Fibroblast of villous mesenchyme (primary cell): Measurements from ENCODE around the gene VCX3A. TPM values are rescaled to one million over a fixed set of nuclear protein-coding genes. Genes with fewer than 3 reads are reported as not detected.

Experiments used
- DNase-seq: peaks from one replicate; pipeline ENCODE4 v3.0.0-alpha.2; 2010; ENCODE audit warnings: low read depth
- H3K4me3 ChIP-seq: 2 replicates; pipeline ENCODE4 v1.5.1; 2011; ENCODE audit warnings: low read depth, mild to moderate bottlenecking, low read length
- total RNA-seq: library from RNA; depleted of rRNA; stranded (reverse); fragments of >200 nt; gene quantifications from 2 replicates; pipeline ENCODE4 v1.2.3, GENCODE V29; 2012
- TF ChIP-seq, protein P1 (sequence below): IDR thresholded peaks from 2 replicates; pipeline ENCODE4 v1.5.1; 2012; ENCODE audit warnings: low read depth, mild to moderate bottlenecking, low read length; ENCODE audit not compliant: insufficient read depth

Gene VCX3A
- total RNA-seq, 1 donor, result not detected

DNA sequence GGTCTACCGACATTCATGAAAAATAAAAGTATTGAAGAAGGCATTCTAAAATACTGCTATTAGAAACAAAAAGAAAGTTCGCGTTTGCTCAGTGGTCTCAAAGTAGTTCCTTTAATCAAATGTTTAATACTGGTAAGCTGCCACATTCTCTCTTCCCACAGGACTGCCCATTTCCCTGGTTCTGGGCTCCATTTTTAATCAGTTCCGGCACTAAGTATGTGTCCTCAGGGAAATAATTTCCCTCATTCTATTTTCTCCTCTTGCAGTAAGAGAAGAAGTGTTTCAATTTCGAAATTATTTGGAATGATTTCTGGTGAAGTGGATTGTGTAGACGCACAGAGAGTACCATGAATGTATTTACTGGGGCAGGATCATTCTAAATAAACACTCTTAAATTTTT is 17.5 kb downstream of the VCX3A start:
- no peak for DNase-seq

DNA sequence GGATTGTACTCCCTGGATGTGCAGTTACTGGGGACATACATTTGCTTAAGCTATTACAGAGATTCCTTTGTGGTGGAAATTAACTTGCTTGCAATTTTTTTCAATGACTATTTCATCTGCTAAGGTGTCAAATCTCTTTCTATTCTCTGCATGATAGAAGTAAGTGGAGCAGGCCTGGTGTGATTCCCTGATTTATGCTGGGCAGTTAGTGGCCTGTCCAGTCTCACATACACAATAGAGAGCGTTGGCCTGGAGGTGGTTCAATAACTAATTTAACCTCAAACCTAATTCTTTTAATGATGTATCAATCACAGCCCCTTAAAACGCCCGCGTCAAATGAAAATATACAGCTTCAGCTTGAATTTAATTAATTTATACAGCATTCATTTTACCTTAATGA is 28.5 kb downstream of the VCX3A start:
- TF ChIP-seq, protein P1, sequence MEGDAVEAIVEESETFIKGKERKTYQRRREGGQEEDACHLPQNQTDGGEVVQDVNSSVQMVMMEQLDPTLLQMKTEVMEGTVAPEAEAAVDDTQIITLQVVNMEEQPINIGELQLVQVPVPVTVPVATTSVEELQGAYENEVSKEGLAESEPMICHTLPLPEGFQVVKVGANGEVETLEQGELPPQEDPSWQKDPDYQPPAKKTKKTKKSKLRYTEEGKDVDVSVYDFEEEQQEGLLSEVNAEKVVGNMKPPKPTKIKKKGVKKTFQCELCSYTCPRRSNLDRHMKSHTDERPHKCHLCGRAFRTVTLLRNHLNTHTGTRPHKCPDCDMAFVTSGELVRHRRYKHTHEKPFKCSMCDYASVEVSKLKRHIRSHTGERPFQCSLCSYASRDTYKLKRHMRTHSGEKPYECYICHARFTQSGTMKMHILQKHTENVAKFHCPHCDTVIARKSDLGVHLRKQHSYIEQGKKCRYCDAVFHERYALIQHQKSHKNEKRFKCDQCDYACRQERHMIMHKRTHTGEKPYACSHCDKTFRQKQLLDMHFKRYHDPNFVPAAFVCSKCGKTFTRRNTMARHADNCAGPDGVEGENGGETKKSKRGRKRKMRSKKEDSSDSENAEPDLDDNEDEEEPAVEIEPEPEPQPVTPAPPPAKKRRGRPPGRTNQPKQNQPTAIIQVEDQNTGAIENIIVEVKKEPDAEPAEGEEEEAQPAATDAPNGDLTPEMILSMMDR, result no peak
- DNase-seq, result no peak
- H3K4me3 ChIP-seq, result no peak overlapping the region

More for the DNA sequence above, 17.5 kb downstream of the VCX3A start:
- H3K4me3 ChIP-seq, result no peak overlapping the region
- TF ChIP-seq, protein P1, result no peak

DNA sequence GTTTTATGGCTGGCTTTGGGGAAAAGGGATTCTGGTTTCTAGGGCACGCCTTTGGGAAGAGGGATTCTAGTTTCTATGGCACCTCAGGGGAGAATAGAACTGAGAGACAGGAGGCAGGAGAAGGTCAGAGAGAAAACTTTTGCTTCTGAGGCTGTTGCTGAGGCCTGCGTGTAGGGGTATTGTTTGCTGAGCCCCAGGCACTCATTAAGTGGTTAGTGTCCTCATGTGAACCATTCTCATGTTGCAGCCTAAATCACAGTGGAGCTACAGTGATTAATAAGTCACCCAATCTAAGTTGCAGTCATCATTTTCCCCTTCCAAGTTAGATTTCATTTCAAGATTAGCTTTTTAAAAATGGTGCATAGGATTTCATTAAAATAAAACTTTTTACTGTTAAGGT is 29.0 kb downstream of the VCX3A start:
- TF ChIP-seq, protein P1, result no peak
- DNase-seq, result no peak

DNA sequence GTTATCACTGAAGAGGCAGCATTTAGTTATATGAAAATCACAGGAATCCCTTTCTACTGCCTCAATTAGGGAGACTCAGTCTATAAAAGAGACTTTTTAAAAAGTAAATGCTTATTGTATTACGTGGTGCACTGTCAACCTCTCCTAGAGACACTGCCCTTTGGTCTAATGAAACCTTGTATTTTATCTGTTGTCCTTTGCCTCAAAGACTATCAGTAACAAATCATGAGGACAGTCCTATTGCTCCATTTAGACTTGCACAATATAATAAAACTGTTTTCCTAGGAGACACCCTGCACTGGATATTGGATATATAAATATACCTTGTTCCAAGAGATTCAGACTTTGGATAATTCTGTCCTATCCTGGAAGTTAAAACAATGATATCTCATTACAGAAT is 34.2 kb downstream of the VCX3A start:
- TF ChIP-seq, protein P1, result no peak
- DNase-seq, result no peak
- H3K4me3 ChIP-seq, result no peak overlapping the region

More for the DNA sequence above, 29.0 kb downstream of the VCX3A start:
- no peak overlapping the region for H3K4me3 ChIP-seq

DNA sequence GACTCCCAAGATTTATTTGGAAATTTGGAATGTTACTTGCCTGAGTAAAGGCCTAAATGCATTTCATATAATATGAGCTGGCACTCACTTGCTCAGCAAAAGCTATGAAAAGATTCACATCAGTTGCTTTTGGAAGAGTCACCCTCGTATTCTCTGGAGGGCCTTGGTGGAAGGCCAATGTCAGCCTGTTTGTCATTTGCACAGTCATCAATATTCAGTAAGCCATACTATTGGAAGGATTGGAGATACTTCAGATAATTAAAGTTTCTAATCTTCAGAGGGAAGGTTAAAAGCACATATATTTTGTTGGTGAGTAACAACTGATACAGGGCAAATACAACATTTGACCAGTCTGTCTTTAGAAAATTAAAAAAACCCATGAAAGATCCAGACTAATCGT is 36.6 kb downstream of the VCX3A start:
- DNase-seq, result no peak
- TF ChIP-seq, protein P1, result no peak
- no peak overlapping the region for H3K4me3 ChIP-seq
